Measurements from ENCODE around the gene PEX5L.

PEX5L gene

GRCh38 chr3:179945569-179945968 lies 91.2 kb downstream of the PEX5L start:
- H3K36me3 ChIP-seq (replicated peaks; ENCODE audit: insufficient read depth, low read length): no peaks in the 10 kb centered on the region
- no peaks in the 10 kb centered on the region for H3K9me3 ChIP-seq (replicated peaks; ENCODE audit: insufficient read depth, low read length)
- no peak for DNase-seq
- H3K4me3 ChIP-seq (ENCODE audit: low read length): no peak overlapping the region
- no peaks in the 10 kb centered on the region for H3K79me2 ChIP-seq (ENCODE audit: low read length)
- H3K4me2 ChIP-seq (ENCODE audit: low read depth, low read length): no peak overlapping the region
- H2AFZ ChIP-seq (ENCODE audit: low read length): no peak overlapping the region
- TF ChIP-seq EZH2phosphoT487 (IDR thresholded peaks at IDR 0.05; ENCODE audit: low read length): no peak
- no peak for TF ChIP-seq EZH2 (optimal IDR thresholded peaks at IDR 0.05; ENCODE audit: low read depth, low read length)
- TF ChIP-seq CTCF (IDR thresholded peaks at IDR 0.05; ENCODE audit: low read length): no peak
- H4K20me1 ChIP-seq (ENCODE audit: insufficient read depth, low read length): no peaks in the 10 kb centered on the region
- H3K27me3 ChIP-seq (replicated peaks; ENCODE audit: insufficient read depth, low read length): no peaks in the 10 kb centered on the region
- no peaks in the 10 kb centered on the region for H3K9me2 ChIP-seq (replicated peaks; ENCODE audit: insufficient read depth, low read length)
- no peak overlapping the region for H3K27ac ChIP-seq (ENCODE audit: low read length)
- H3K9ac ChIP-seq (ENCODE audit: low read length): no peak overlapping the region
- H3F3A ChIP-seq (ENCODE audit: insufficient read depth, low read length): no peaks in the 10 kb centered on the region
- peaks cover 5% of the 10 kb centered on the region; the same call in 1 of the 2 replicates for H3K4me1 ChIP-seq (ENCODE audit: low read length)

- H3F3A ChIP-seq (ENCODE audit: insufficient read depth, low read length): no peaks in the 10 kb centered on the region
- no peak overlapping the region for H3K4me2 ChIP-seq (ENCODE audit: low read depth, low read length)
- TF ChIP-seq CTCF (IDR thresholded peaks at IDR 0.05; ENCODE audit: low read length) (no peak), EZH2phosphoT487 (IDR thresholded peaks at IDR 0.05; ENCODE audit: low read length) (no peak), EZH2 (optimal IDR thresholded peaks at IDR 0.05; ENCODE audit: low read depth, low read length) (no peak)
- H3K4me1 ChIP-seq (ENCODE audit: low read length): no peaks in the 10 kb centered on the region
- no peaks in the 10 kb centered on the region for H4K20me1 ChIP-seq (ENCODE audit: insufficient read depth, low read length)
- no peaks in the 10 kb centered on the region for H3K36me3 ChIP-seq (replicated peaks; ENCODE audit: insufficient read depth, low read length)
- no peaks in the 10 kb centered on the region for H3K9me3 ChIP-seq (replicated peaks; ENCODE audit: insufficient read depth, low read length)
- H3K9me2 ChIP-seq (replicated peaks; ENCODE audit: insufficient read depth, low read length): no peaks in the 10 kb centered on the region
- no peak overlapping the region for H3K9ac ChIP-seq (ENCODE audit: low read length)
- H3K4me3 ChIP-seq (ENCODE audit: low read length): no peak overlapping the region
- no peak for DNase-seq
- H3K79me2 ChIP-seq (ENCODE audit: low read length): no peaks in the 10 kb centered on the region
- H3K27me3 ChIP-seq (replicated peaks; ENCODE audit: insufficient read depth, low read length): no peaks in the 10 kb centered on the region
- H3K27ac ChIP-seq (ENCODE audit: low read length): no peak overlapping the region
- no peak overlapping the region for H2AFZ ChIP-seq (ENCODE audit: low read length)
These were observed 93.4 kb downstream of the PEX5L start for GRCh38 chr3:179943117-179943880.

DNA sequence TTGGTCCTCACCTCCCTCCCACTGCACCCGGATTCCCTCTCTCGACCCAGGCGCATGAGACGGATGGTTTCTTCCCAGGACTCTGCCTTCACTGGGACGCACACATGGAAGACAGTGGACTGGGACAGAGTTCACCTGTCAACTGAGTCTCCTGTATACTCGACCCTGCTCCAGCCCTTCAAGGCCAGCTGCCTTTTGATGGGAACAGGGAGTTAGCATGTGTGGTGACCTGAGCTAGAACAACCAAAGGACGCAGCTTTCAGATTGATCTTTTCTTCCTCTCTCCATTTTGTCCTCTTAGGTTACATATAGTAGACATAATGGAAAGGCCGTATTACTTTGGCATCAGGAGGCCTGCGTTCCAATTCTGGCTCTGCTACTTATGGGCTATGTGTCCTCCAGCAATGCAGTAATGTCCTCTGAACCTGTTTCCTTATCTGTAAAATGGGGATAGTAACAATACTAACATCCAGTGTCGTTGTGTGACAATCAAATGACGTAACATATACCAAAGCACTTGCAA lies 94.1 kb downstream of the PEX5L start:
- Histone ChIP-seq H3K4me1 (ENCODE audit: low read length) (no peaks in the 10 kb centered on the region), H3K36me3 (replicated peaks; ENCODE audit: insufficient read depth, low read length) (no peaks in the 10 kb centered on the region), H3K9me3 (replicated peaks; ENCODE audit: insufficient read depth, low read length) (no peaks in the 10 kb centered on the region), H3K27ac (ENCODE audit: low read length) (no peak overlapping the region), H3K4me2 (ENCODE audit: low read depth, low read length) (no peak overlapping the region), H3K4me3 (ENCODE audit: low read length) (no peak overlapping the region), H4K20me1 (ENCODE audit: insufficient read depth, low read length) (no peaks in the 10 kb centered on the region), H2AFZ (ENCODE audit: low read length) (no peak overlapping the region), H3F3A (ENCODE audit: insufficient read depth, low read length) (no peaks in the 10 kb centered on the region), H3K79me2 (ENCODE audit: low read length) (no peaks in the 10 kb centered on the region), H3K27me3 (replicated peaks; ENCODE audit: insufficient read depth, low read length) (no peaks in the 10 kb centered on the region), H3K9me2 (replicated peaks; ENCODE audit: insufficient read depth, low read length) (no peaks in the 10 kb centered on the region), H3K9ac (ENCODE audit: low read length) (no peak overlapping the region)
- DNase-seq: no peak
- TF ChIP-seq CTCF (IDR thresholded peaks at IDR 0.05; ENCODE audit: low read length): no peak
- no peak for TF ChIP-seq EZH2phosphoT487 (IDR thresholded peaks at IDR 0.05; ENCODE audit: low read length)
- no peak for TF ChIP-seq EZH2 (optimal IDR thresholded peaks at IDR 0.05; ENCODE audit: low read depth, low read length)

Data from MM.1S (cell line).